Panc1 (cell line): ENCODE data around the gene GPC3.

Experiments used
- CTCF ChIP-seq: fragments of 450-650 bp; IDR thresholded peaks from 2 replicates; pipeline ENCODE4 v1.5.1; 2017; ENCODE audit warnings: mild to moderate bottlenecking
- POLR2AphosphoS5 ChIP-seq: IDR thresholded peaks from 2 replicates; pipeline ENCODE4 v1.6.1; 2012; ENCODE audit warnings: mild to moderate bottlenecking, low read depth, low read length, moderate library complexity

GRCh38 chrX:133590703-133591505, 394.5 kb downstream of the GPC3 start:
- TF ChIP-seq CTCF (no peak), POLR2AphosphoS5 (no peak)
